HG03439 (cell line): ENCODE measurements around the gene CXorf49B.

Source experiments
- ATAC-seq: cut with Tn5 transposase; IDR thresholded peaks from one replicate; pipeline ENCODE4 v1.9.1; 2021; ENCODE audit warnings: mild to moderate bottlenecking, moderate library complexity; ENCODE audit not compliant: unreplicated experiment

The CXorf49B gene

DNA sequence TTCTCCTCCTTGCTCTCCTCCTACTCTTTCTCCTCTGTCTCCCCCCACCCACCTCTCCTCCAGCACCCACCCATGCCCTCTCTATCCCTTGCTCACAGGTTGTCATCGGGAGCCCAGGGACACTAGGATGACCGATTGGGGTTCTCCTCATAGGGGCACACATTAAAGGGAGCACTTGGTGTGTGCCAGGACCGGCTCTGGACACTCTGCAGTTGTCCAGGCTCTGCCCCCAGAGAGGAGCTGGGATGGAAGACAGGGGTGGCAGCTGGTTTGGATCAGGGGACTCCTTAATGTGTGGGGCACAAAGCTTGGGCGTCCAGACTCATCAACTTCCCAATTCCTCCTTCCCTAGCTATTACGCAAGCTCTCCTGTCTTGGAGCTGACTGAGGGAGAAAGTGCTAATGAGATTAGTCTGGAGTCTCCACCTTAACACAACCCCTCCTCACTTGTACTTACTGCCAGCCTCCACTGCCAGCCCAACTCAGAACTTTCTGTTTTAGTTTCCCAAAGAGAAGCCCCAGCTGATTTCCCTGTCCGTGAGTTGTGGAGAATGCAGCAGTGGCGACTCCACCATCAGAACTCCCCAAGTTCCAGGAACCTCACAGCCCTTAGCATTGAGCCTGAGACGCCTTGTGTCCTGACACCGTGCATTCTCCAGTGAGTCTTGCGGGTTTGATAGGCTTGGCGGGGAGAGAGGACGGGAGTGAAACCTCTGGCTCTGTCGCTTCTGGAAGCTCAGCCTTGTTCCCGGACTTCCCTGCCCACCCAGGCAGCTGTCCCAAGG, 52.2 kb downstream of the CXorf49B start:
- ATAC-seq, result no peak

- ATAC-seq, result no peak
These were observed 52.7 kb downstream of the CXorf49B start for GRCh38 chrX:71815906-71816156.
